K562 (cell line): ENCODE data around the gene ZNF628. TPM values are rescaled to one million over a fixed set of nuclear protein-coding genes. Genes with fewer than 3 reads are reported as not detected.

Experiments used
- CBX3 ChIP-seq, 2 experiments: IDR thresholded peaks; 1 replicate in 1 of 2; 2 replicates in 1 of 2; pipeline ENCODE4 v1.6.1; 2012; ENCODE audit warnings: inconsistent platforms in 2 of 2, low read length in 2 of 2, borderline replicate concordance in 1 of 2, control low read depth in 1 of 2
- GATAD2B ChIP-seq: fragments of 450-650 bp; IDR thresholded peaks from 2 replicates; pipeline ENCODE4 v1.6.1; 2017; ENCODE audit warnings: mild to moderate bottlenecking, borderline replicate concordance
- KAT7 ChIP-seq: sonication (generic); formaldehyde crosslinking; IDR thresholded peaks from 2 replicates; pipeline ENCODE4 v1.8.0; 2022; ENCODE audit warnings: missing genetic modification reagents, mild to moderate bottlenecking, borderline replicate concordance
- RB1 ChIP-seq: fragments of 450-650 bp; IDR thresholded peaks from 2 replicates; pipeline ENCODE4 v1.6.1; 2017; ENCODE audit warnings: low read depth, mild to moderate bottlenecking
- ZNF253 ChIP-seq: fragments of 250-450 bp; sonication (Bioruptor Pico); conservative IDR thresholded peaks from 2 replicates; pipeline ENCODE4 v1.6.1; 2021; ENCODE audit warnings: mild to moderate bottlenecking
- ZNF41 ChIP-seq: fragments of 250-450 bp; sonication (Bioruptor Pico); conservative IDR thresholded peaks from 2 replicates; pipeline ENCODE4 v1.4.0; 2020; ENCODE audit warnings: mild to moderate bottlenecking
- polyA plus RNA-seq, 8 experiments: library from polyadenylated mRNA; depleted of rRNA in 4 of 8; stranded (reverse) in 5 of 8; unstranded in 3 of 8; fragments of >200 nt; fragmentation: Nextera tagmentation in 2 of 8; fragmentation: Illumina TruSeq in 1 of 8; extraction: Ambion mirVana in 2 of 8; extraction: Trizol in 1 of 8; gene quantifications; 2 replicates each; pipeline versions ENCODE4 v1.2.1 to v1.2.3, GENCODE V29; 2011 to 2014; ENCODE audit warnings: inconsistent platforms in 1 of 8, missing spikeins in 1 of 8
- total RNA-seq, 7 experiments: library from RNA; depleted of rRNA in 6 of 7; stranded (reverse); fragments of >200 nt in 6 of 7; fragmentation: Illumina TruSeq in 2 of 7; extraction: Trizol in 2 of 7; gene quantifications; 2 replicates each; pipeline versions ENCODE4 v1.2.1 to v1.2.3, GENCODE V29; 2011 to 2021; ENCODE audit warnings: low replicate concordance in 1 of 7
- TF ChIP-seq, protein P1 (sequence below), 3 experiments: fragments of 200-800 bp in 1 of 3; fragments of 250-450 bp in 1 of 3; fragments of 450-650 bp in 1 of 3; sonication (Bioruptor Pico) in 1 of 3; sonication (Bioruptor generic) in 1 of 3; formaldehyde crosslinking in 1 of 3; IDR thresholded peaks; 2 replicates each; pipeline versions ENCODE4 v1.6.1 to v1.8.0; 2016 to 2022; ENCODE audit warnings: mild to moderate bottlenecking in 2 of 3, missing genetic modification characterization in 2 of 3, missing compliant biosample characterization in 1 of 3, moderate library complexity in 1 of 3

Gene ZNF628
- total and polyA plus RNA-seq, 9 of the 15 experiments (the other 6 are each of a cell fraction or from before 2014, with no cell fraction given): 0.13 to 13.6 (median 2.2) TPM; not detected in 3

DNA sequence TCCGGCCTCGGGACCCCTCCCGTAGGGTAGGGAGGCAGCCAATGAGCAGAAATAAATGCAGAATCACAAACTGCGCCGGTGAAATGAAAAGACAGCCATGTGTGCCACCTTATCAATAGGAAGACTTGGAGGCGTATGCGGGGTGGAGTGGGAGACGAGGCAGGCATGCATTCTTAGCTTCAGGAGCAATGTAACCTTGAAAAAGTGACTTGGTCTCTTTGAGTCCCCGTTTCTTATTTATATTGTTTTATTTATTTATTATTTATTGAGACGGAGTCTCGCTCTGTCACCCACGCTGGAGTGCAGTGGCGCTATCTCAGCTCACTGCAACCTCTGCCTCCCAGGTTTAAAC is 27.8 kb downstream of the ZNF628 start (continued):
- TF ChIP-seq, protein P1, sequence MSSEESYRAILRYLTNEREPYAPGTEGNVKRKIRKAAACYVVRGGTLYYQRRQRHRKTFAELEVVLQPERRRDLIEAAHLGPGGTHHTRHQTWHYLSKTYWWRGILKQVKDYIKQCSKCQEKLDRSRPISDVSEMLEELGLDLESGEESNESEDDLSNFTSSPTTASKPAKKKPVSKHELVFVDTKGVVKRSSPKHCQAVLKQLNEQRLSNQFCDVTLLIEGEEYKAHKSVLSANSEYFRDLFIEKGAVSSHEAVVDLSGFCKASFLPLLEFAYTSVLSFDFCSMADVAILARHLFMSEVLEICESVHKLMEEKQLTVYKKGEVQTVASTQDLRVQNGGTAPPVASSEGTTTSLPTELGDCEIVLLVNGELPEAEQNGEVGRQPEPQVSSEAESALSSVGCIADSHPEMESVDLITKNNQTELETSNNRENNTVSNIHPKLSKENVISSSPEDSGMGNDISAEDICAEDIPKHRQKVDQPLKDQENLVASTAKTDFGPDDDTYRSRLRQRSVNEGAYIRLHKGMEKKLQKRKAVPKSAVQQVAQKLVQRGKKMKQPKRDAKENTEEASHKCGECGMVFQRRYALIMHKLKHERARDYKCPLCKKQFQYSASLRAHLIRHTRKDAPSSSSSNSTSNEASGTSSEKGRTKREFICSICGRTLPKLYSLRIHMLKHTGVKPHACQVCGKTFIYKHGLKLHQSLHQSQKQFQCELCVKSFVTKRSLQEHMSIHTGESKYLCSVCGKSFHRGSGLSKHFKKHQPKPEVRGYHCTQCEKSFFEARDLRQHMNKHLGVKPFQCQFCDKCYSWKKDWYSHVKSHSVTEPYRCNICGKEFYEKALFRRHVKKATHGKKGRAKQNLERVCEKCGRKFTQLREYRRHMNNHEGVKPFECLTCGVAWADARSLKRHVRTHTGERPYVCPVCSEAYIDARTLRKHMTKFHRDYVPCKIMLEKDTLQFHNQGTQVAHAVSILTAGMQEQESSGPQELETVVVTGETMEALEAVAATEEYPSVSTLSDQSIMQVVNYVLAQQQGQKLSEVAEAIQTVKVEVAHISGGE (CRISPR knock-in tag; IDR thresholded peaks at IDR 0.05): 0 out of 6 replicates have a peak, but pooled peaks of 1 of the 3 experiments have one; percentile 7
- TF ChIP-seq CBX3 (IDR thresholded peaks at IDR 0.05; ENCODE audit: borderline replicate concordance in 1 of 2, low read length in 2 of 2): no peak
- TF ChIP-seq RB1: peak; percentile 7; the same call in 1 of the 2 replicates
- no peak for TF ChIP-seq ZNF253 (CRISPR knock-in tag)
- no peak for TF ChIP-seq KAT7 (CRISPR knock-in tag)
- TF ChIP-seq GATAD2B: no peak
- no peak for TF ChIP-seq ZNF41
